Lower lobe of right lung (tissue), 2 donors: ENCODE results near the gene TERF2IP. TPM values are rescaled to one million over a fixed set of nuclear protein-coding genes. Genes with fewer than 3 reads are reported as not detected.

Experiments
- ATAC-seq, 2 donors: fragments of 200-7000 bp; cut with Tn5 transposase; one replicate each; pipeline ENCODE4 v1.9.1; 2020 to 2022; ENCODE audit warnings: mild to moderate bottlenecking in 2 of 2, moderate library complexity in 2 of 2
- DNase-seq: peaks from one replicate; pipeline ENCODE4 v3.0.0-alpha.2; 2020
- H3K27ac ChIP-seq: fragments of 200-600 bp; one replicate; pipeline ENCODE4 v1.8.0; 2022
- H3K27me3 ChIP-seq: fragments of 200-600 bp; one replicate; pipeline ENCODE4 v1.8.0; 2022; ENCODE audit warnings: low read depth
- H3K36me3 ChIP-seq: fragments of 200-600 bp; one replicate; pipeline ENCODE4 v1.8.0; 2022; ENCODE audit warnings: mild to moderate bottlenecking
- H3K4me1 ChIP-seq: fragments of 200-600 bp; one replicate; pipeline ENCODE4 v1.8.0; 2022
- H3K4me3 ChIP-seq: fragments of 200-600 bp; one replicate; pipeline ENCODE4 v1.8.0; 2022; ENCODE audit warnings: mild to moderate bottlenecking
- H3K9me3 ChIP-seq: fragments of 200-600 bp; one replicate; pipeline ENCODE4 v1.8.0; 2022
- intact Hi-C: fragments of 100-400 bp; cut with DNase I; formaldehyde crosslinking; loops from one replicate; pipeline ENCODE4 v1.11.0; 2022
- total RNA-seq: library from RNA; stranded (reverse); fragmentation: NEBNext Ultra II Directional; extraction: Animal tissue kit (Norgen Biotek cat#: 25700); gene quantifications from one replicate; pipeline ENCODE4 v1.2.1, GENCODE V29; 2021
- TF ChIP-seq, protein P1 (sequence below): fragments of 200-600 bp; IDR thresholded peaks from one replicate; pipeline ENCODE4 v1.8.0; 2022; ENCODE audit warnings: antibody characterized with exemption, mild to moderate bottlenecking
- donor health status: DM: no; HTN: yes; CAD: no; lungs with severe emphysema.

TERF2IP gene
- total RNA-seq, 1 donor from 2014 or later, result 58.3 TPM

- no peaks in the 10 kb centered on the region for H3K9me3 ChIP-seq
- H3K36me3 ChIP-seq, result no peaks in the 10 kb centered on the region
- DNase-seq (no peak), ATAC-seq (no peak)
- H3K27ac ChIP-seq, result no peak overlapping the region
- no peaks in the 10 kb centered on the region for H3K27me3 ChIP-seq
- TF ChIP-seq, protein P1, sequence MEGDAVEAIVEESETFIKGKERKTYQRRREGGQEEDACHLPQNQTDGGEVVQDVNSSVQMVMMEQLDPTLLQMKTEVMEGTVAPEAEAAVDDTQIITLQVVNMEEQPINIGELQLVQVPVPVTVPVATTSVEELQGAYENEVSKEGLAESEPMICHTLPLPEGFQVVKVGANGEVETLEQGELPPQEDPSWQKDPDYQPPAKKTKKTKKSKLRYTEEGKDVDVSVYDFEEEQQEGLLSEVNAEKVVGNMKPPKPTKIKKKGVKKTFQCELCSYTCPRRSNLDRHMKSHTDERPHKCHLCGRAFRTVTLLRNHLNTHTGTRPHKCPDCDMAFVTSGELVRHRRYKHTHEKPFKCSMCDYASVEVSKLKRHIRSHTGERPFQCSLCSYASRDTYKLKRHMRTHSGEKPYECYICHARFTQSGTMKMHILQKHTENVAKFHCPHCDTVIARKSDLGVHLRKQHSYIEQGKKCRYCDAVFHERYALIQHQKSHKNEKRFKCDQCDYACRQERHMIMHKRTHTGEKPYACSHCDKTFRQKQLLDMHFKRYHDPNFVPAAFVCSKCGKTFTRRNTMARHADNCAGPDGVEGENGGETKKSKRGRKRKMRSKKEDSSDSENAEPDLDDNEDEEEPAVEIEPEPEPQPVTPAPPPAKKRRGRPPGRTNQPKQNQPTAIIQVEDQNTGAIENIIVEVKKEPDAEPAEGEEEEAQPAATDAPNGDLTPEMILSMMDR, result no peak
- no peak overlapping the region for H3K4me3 ChIP-seq
- H3K4me1 ChIP-seq, result no peaks in the 10 kb centered on the region
- intact Hi-C loops, result no loop called here
Measured at GRCh38 chr16:75702242-75702641, 54.7 kb downstream of the TERF2IP start.

DNA sequence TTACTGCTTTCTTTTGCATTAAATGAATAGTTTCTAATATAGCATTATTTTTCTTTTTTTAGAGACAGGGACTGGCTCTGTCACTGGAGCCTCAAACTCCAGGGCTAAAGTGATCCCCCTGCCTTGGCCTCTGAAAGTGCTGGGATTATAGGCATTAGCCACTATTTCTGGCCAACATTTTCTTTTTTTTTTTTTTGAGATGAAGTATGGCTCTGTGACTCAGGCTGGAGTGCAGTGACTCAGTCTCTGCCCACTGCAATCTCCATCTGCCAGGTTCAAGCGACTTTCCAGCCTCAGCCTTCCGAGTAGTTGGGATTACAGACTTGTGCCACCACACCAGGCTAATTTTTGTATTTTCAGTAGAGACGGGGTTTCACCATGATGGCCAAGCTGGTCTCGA lies 55.7 kb downstream of the TERF2IP start:
- H3K27ac ChIP-seq, result no peak overlapping the region
- no peaks in the 10 kb centered on the region for H3K27me3 ChIP-seq
- DNase-seq (no peak), ATAC-seq (no peak)
- H3K4me3 ChIP-seq, result no peak overlapping the region
- H3K36me3 ChIP-seq, result no peaks in the 10 kb centered on the region
- TF ChIP-seq, protein P1, result no peak
- no peaks in the 10 kb centered on the region for H3K4me1 ChIP-seq
- intact Hi-C loops, result no loop called here
- no peaks in the 10 kb centered on the region for H3K9me3 ChIP-seq

Other genes starting within 250 kb of the TERF2IP start
- gene CFDP1, start 214.3 kb upstream of the TERF2IP start, total RNA-seq, result 57.7 TPM
- gene TMEM170A, start 183.1 kb upstream of the TERF2IP start, total RNA-seq, result 31.2 TPM
- 2.5 TPM for gene CHST6, start 152.3 kb upstream of the TERF2IP start, total RNA-seq
- 0.62 TPM for gene CHST5, start 111.7 kb upstream of the TERF2IP start, total RNA-seq
- 14.5 TPM for gene TMEM231, start 91.5 kb upstream of the TERF2IP start, total RNA-seq
- gene GABARAPL2, start 81.4 kb upstream of the TERF2IP start, total RNA-seq, result 120 TPM
- 50.2 TPM for gene ADAT1, start 24.5 kb upstream of the TERF2IP start, total RNA-seq
- gene KARS1, start 108 bp upstream of the TERF2IP start, total RNA-seq, result 95.9 TPM
- not detected for gene CPHXL2, start 29.2 kb downstream of the TERF2IP start, total RNA-seq
- gene DUXB, start 53.7 kb downstream of the TERF2IP start, total RNA-seq, result not detected
- not detected for gene CPHXL, start 78.7 kb downstream of the TERF2IP start, total RNA-seq